Rectal smooth muscle tissue (tissue), 1 donor: ENCODE results near the gene GGCX.
A peak's percentile ranks its signal among the peaks of the same experiment; 100 is the strongest.
"Not testable (repeated sequence)": the region's sequence is repeated elsewhere in the genome, so short reads cannot be mapped to it uniquely, and the experiment has no call there.

Experiments
- H3K27ac ChIP-seq: one replicate; pipeline ENCODE4 v1.7.0; 2013; ENCODE audit warnings: low read depth, low read length, inconsistent platforms
- H3K27me3 ChIP-seq: one replicate; pipeline ENCODE4 v1.7.0; 2013; ENCODE audit warnings: low read length; ENCODE audit not compliant: control insufficient read depth, insufficient read depth
- H3K36me3 ChIP-seq: one replicate; pipeline ENCODE4 v1.7.0; 2013; ENCODE audit warnings: low read length; ENCODE audit not compliant: control insufficient read depth, insufficient read depth
- H3K4me1 ChIP-seq: one replicate; pipeline ENCODE4 v1.7.0; 2013; ENCODE audit warnings: low read length; ENCODE audit not compliant: control insufficient read depth, insufficient read depth
- H3K4me3 ChIP-seq: one replicate; pipeline ENCODE4 v1.7.0; 2013; ENCODE audit warnings: low read length
- H3K9ac ChIP-seq: one replicate; pipeline ENCODE4 v1.7.0; 2013; ENCODE audit warnings: low read length

Gene GGCX

DNA sequence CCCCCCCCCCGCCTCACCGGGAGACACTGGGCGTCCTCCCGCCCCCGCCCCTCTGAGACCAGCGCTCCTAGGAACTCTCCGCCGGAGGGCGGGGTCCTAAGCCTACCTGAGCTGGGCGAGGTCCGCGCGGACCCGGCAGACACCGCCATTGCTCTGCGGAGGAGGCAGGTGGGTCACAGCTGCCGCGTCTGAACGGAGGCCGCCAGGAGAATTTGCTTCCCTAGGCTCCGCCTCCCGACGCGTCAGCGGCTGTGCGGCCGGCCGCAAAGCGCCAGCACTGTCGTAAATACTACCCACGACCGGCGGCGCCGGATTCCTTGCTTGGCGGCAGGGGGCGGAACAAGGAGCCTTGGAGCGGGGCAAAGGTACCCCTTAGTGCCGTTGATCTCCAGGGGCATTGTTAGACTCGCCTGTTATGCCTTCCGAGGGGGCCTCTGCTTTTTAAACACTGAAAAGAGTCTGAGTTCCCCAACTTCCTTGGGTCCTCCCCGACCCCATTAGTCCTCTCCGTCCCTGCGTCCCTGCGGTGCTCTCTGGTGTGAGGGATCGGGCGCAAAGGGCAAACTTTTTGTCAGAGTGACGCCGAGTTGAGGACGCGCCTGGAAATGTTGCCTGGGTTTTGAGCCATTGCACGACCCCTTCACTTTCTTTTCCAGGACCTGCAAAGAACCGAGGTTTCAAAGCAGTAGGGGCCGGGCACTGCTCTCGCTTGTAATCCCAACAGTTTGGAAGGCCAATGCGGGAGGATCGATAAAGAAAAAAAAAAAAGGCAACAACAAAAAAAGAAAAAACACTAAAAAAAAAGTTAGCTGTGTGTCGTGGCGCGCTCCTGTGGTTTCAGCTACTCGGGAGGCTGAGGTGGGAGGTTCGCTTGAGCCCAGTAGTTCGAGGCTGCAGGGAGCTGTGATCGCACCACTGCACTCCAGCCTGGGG is at the start of gene GGCX:
Gene GGCX, minus strand, starts transcription at position 214 of the 933 bp plus-strand sequence. Its CDS starts 65 bp downstream, at position 149.
- Histone ChIP-seq H3K36me3 (no peaks in the 10 kb centered on the region), H3K27ac (peak within 1 kb of the TSS; percentile 78), H3K9ac (peak within 1 kb of the TSS; percentile 81), H3K27me3 (no peaks in the 10 kb centered on the region), H3K4me3 (peak within 1 kb of the TSS; percentile 89), H3K4me1 (peaks cover 3% of the 10 kb centered on the region)

DNA sequence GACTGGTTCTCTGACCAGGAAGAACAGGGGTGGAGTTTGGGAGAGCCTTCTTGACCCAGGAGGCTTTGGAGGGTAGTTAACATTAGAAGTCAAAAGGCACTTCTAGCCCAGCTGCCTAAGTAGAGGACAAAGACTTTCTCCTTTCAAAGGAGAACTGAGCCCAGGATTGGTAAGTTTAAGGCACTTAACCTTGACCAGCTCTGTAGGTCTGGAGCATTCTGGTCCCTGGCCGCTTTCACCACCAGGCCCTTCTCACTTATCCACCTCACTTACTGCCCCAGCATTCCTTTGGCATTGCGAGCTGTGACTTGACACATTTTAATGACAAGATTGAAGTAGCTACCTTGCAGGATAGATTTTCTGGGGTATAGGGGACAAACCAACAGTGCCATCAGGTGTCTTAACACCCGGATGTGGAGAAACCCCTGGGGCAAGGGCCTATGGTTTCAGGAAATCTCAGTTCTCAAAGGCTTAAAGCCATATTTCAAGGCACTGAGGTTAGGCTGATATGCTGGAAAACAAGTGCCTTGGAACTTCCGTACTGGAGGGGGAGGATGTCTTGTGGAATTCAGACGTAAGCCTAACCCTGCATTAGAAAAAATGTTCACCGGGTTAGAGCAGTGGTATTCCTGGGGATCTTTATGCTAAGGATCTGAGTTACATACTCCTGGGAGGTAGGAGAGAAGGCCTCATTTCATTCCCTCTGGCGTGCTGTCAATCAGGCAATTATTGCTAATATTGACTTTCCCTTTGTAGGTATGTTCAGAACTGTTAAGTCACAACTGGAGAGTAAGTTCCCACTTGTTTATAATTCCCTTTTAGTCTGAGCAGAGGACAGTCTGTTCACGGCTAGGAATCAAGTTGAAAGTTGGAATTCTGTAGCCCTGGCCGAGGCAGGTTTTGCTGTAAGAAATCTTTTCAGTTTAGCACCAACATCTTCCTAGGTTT is 46.2 kb upstream of the GGCX start:
- H3K36me3 ChIP-seq, result peaks cover 7% of the 10 kb centered on the region
- H3K4me3 ChIP-seq, result no peak overlapping the region
- no peak overlapping the region for H3K27ac ChIP-seq
- H3K27me3 ChIP-seq, result no peaks in the 10 kb centered on the region
- H3K4me1 ChIP-seq, result peaks cover 20% of the 10 kb centered on the region
- H3K9ac ChIP-seq, result no peak overlapping the region

DNA sequence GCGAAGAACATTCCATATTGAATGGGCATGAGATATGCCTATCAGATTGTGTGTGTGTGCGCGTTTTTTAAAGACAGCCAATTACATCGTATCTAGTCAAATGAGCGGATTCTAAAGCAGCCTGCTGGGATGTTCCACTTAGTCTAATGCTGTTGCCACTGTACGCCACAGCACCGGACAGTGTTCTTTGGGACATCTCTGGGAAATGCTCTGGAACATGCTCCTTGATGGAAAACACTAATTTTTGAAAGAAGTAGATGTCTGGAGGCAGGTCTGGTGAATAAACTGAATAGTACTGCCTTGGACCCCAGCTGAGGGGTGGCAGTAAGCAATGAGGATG is 44.8 kb upstream of the GGCX start:
- peaks cover 16% of the 10 kb centered on the region for H3K4me1 ChIP-seq
- H3K9ac ChIP-seq, result no peak overlapping the region
- peaks cover 7% of the 10 kb centered on the region for H3K36me3 ChIP-seq
- no peaks in the 10 kb centered on the region for H3K27me3 ChIP-seq
- H3K4me3 ChIP-seq, result no peak overlapping the region
- no peak overlapping the region for H3K27ac ChIP-seq

DNA sequence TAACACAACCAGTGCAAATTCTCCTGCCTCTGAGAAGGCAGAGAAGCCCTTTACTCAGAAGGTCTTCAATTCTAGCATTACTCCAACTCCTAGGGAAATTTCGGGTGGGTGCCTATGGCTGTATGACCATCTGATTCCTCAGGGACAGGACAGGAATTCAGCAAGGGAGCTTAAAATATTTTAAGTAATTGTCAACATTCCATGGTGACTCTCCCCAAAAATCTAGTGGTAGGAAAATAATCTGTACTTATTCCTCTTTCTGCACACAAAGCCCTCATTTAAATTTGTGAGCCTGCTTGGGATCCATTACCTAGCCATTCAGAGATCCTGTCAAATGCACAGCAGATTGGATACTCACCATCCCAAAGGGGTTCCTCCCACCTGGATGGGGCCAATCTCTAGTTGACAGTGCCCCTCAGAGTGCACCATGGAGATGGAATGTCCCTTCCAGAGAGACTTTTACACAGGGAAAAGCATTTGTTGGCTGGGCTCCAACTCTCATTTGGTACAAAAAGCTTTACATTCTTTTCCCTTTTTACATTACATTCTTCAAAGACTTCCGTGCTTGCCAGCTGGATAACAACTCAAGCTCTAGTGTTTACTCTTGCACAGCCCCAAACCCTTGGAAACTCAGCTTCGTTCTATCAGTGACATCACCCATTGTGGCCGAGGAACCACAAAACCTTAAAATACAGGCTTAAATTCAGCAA is 44.3 kb upstream of the GGCX start:
- Histone ChIP-seq H3K36me3 (peaks cover 7% of the 10 kb centered on the region), H3K27ac (no peak overlapping the region), H3K4me1 (peaks cover 14% of the 10 kb centered on the region), H3K4me3 (no peak overlapping the region), H3K9ac (no peak overlapping the region), H3K27me3 (no peaks in the 10 kb centered on the region)

DNA sequence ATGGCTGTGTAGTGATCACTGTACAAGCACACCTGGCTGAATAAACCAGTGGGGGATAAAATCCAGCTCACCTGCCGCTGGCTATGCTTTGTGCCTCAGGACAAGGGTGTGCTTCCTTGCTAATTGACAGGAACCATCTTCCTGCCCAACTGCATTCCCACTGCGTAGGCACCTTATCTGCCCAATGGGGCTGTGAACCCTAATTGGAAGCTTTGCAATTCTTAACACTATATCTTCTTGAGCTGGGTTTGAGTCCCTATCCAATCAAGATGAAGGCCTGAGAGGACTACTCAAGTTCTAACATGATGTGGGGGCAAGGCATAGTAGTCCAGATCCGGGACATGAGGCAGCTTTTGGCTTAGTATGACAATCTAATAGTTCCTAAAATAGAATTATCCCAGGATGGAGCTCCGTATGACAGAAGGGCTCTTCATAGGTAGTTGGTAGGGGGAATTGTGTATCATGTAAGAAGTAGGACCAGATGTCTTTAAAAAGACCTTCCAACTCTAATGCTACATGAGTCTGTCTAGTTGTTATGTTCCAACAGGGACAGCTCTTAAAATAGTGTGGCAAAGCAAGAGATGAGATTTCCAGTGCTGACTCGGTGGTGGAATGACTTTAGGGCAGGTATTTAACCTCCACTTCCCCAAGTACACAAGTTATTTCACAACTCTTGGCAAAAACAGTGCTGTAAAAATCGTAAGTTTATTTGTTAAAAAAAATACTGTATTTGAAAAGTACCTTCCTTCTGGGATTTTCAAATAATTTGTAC is 43.5 kb upstream of the GGCX start:
- H3K27me3 ChIP-seq, result no peaks in the 10 kb centered on the region
- H3K36me3 ChIP-seq, result peaks cover 7% of the 10 kb centered on the region
- peak overlapping the region; percentile 19 for H3K4me3 ChIP-seq
- no peak overlapping the region for H3K27ac ChIP-seq
- no peak overlapping the region for H3K9ac ChIP-seq
- peaks cover 11% of the 10 kb centered on the region for H3K4me1 ChIP-seq

DNA sequence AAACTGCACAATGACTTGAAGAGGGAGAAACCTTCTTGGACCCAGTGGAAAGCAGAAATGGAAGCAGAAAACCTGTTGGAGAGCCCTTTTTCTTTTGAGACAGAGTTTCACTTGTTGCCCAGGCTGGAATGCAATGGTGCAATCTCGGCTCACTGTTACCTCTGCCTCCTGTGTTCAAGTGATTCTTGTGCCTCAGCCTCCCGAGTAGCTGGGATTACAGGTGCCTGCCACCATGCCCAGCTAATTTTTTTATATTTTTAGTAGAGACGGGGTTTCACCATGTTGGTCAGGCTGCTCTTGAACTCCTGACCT is 42.8 kb upstream of the GGCX start:
- H3K36me3 ChIP-seq, H3K27ac ChIP-seq, H3K9ac ChIP-seq, H3K27me3 ChIP-seq: not testable (repeated sequence)
- Histone ChIP-seq H3K4me1 (peaks cover 11% of the 10 kb centered on the region), H3K4me3 (peak overlapping the region; percentile 17)

DNA sequence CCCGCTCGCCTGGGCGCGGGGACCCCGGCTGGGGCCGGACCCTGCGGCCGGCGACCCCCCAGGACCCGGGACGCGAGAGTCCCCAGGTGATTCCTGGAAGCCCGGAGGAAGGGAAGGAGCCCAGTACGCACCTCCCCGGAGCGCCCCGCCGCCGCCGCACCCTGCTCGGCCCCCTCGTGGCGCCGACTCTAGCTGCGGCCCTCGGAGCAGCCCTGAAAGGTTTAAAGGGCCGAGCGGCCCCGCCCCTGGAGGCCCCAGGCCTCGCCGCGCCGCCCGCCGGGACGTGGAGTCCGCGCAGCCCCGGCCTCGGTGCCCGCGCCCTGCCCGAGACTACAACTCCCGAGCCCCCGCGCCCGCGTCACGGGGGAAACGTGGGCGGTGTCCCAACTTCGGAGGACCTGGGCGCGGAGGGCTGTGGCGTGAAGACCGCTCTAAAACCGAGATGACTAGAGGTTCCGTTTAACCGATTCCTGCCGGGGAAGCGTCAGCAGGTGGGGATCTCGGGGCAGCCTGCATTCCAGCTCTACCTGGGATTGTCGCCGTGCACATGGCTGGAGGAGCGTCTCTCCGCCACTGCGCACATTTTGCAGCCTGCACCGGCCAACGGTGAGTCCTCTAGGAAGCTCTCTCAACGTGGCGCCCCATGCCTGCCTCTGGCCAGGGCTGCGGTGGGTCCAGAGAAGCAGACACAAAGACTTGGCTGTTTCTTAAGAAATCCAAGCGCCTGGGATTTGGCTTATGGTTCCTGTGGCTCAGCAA is 41.4 kb upstream of the GGCX start, which contains the start of gene TMEM150A:
Gene TMEM150A, minus strand, starts transcription at position 223 of the 759 bp plus-strand sequence. CDS start 750 bp downstream, outside the sequence.
- Histone ChIP-seq H3K4me3 (peak within 1 kb of the TSS; percentile 97), H3K9ac (peak within 1 kb of the TSS; percentile 75), H3K27ac (peak within 1 kb of the TSS; percentile 86), H3K27me3 (no peaks in the 10 kb centered on the region), H3K36me3 (peaks cover 7% of the 10 kb centered on the region), H3K4me1 (peaks cover 11% of the 10 kb centered on the region)

DNA sequence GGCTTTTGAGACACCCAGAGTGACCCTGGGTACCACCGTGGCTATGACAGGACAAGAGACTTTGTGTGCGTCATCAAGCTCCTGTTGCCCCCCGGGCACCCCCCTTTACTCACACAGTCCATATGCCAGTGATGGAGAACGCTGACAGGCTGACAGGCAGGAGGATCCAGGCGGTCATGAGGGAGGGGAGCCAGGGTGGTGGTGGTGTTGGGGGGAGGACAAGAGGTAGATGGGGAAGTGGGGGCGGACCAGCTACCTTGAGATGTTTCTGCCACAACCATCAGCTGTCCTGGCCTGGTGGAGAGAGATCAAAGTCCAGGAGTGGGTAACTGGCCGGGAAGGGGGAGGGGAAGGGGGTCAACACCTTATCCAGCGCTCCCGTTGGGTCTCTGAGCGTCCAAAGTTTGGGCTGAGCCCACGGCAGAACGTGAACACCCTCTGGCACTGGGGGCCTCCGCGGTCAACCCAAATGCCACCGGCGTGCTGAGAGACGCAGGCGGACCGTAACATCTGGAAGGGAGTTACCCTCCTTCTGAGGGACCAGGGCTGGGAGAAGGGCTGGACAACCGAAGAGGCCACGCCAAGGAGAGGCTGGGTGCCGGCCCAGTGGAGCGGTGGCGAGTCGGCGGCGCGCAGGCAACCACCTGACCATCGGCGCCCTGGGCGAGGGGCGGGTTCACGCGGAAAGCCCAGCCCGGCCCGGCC is 40.6 kb upstream of the GGCX start:
- peak overlapping the region; percentile 19 for H3K9ac ChIP-seq
- H3K36me3 ChIP-seq, result peaks cover 7% of the 10 kb centered on the region
- H3K27ac ChIP-seq, result peak overlapping the region; percentile 86
- peaks cover 11% of the 10 kb centered on the region for H3K4me1 ChIP-seq
- H3K27me3 ChIP-seq, result no peaks in the 10 kb centered on the region
- peak overlapping the region; percentile 61 for H3K4me3 ChIP-seq

DNA sequence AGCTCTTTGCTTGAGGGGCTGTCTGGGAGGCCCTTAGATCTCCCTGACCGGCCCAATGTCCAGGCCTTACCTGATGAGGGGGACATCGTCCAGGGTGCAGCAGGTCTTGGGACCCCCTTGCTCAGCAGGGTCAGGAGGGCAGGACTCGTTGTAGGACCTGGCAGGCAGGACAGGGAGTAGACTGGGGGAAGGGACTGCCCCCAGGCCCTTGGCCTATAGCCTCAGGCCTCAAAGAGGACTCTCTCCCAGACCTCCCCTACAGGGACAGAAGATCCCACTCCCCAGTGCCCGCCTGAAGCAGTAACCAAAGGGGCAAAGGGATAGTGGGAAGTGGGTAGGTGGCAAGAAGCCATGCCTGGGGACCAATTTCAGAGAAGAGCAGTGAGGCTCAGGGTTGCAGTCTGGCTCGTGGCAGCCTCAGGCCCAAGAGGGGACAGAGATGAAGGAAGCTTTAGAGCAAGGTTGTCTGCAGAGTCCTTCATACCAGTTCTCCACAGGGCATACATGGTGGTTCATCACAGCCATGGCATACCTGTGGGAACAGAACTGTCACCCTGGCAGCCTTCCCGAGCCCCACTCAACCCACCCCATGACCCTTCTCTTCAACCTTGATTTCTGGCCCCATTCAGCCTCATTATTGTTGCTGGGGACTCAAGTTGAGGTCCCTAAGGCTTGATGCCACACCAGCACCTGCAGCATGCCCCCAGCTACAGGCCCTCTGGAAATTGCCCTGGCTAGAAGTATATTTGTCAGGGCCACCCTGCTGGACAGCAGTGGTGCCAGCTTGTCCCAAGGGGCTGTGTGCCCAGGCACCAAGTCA is 39.9 kb upstream of the GGCX start:
- peak overlapping the region; percentile 61 for H3K4me3 ChIP-seq
- H3K4me1 ChIP-seq, result peaks cover 19% of the 10 kb centered on the region
- H3K27ac ChIP-seq, result peak overlapping the region; percentile 86
- H3K36me3 ChIP-seq, result peaks cover 7% of the 10 kb centered on the region
- H3K9ac ChIP-seq, result peak overlapping the region; percentile 19
- no peaks in the 10 kb centered on the region for H3K27me3 ChIP-seq

DNA sequence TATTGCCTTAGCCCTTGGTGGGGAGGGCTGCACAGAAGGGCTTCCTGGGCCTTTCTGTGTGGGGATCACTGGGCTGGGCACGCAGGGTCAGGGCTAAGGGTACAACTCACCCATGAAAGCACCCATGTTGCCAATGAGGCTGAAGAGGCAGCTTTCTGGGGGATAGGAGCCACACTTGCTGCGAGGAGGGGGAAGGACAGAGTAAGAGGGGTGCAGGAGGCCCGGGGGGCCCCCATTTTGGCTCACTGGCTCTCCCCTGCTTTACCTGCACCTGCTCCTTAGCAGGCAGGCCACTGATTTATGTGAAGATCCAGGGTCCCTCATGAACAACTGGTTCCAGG is 38.9 kb upstream of the GGCX start:
- no peak overlapping the region for H3K27ac ChIP-seq
- no peak overlapping the region for H3K9ac ChIP-seq
- no peak overlapping the region for H3K4me3 ChIP-seq
- no peaks in the 10 kb centered on the region for H3K27me3 ChIP-seq
- peaks cover 18% of the 10 kb centered on the region for H3K4me1 ChIP-seq
- H3K36me3 ChIP-seq, result peaks cover 7% of the 10 kb centered on the region
